ENCODE results near the gene SLX4. TPM values are rescaled to one million over a fixed set of nuclear protein-coding genes. Genes with fewer than 3 reads are reported as not detected.

Gene SLX4
- total and polyA plus RNA-seq, 9 of the 15 experiments (the other 6 are each of a cell fraction or from before 2014, with no cell fraction given), result 0.29 to 7.9 (median 3.8) TPM

DNA sequence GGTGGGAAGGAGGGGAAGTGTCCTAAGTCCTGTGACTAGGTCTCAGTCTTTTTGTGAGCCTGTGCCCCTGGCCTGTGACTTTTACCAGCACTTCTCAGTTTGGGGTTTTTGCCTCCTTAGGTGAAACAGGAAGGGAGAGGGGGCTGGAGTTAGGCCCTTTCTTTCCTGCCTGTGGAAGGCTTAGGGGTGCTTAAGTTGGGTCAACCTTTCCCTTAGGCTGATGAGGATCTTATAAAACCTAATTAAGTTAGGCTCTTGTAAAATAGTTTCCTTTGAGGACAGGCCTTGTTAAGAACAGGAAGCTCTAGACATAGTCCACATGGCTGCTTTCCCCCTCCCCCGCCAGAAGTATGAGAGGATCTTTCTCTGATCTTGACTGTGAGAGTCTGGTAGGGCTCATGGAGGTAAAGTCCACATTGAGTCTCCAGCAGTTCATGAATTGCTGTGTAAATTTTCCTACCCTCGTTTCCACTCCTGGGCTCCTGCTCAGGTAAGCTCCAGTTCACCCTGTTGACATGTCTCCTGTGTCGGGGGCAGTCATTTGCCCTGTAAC, 26.0 kb upstream of the SLX4 start (continued):
- TF ChIP-seq, protein P1, sequence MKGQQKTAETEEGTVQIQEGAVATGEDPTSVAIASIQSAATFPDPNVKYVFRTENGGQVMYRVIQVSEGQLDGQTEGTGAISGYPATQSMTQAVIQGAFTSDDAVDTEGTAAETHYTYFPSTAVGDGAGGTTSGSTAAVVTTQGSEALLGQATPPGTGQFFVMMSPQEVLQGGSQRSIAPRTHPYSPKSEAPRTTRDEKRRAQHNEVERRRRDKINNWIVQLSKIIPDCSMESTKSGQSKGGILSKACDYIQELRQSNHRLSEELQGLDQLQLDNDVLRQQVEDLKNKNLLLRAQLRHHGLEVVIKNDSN (CRISPR knock-in tag; IDR thresholded peaks at IDR 0.05), result no peak
- TF ChIP-seq LCOR (CRISPR knock-in tag; IDR thresholded peaks at IDR 0.05), result no peak
- TF ChIP-seq SETDB1 (IDR thresholded peaks at IDR 0.05; ENCODE audit: low read length), result no peak
- TF ChIP-seq, protein P2, sequence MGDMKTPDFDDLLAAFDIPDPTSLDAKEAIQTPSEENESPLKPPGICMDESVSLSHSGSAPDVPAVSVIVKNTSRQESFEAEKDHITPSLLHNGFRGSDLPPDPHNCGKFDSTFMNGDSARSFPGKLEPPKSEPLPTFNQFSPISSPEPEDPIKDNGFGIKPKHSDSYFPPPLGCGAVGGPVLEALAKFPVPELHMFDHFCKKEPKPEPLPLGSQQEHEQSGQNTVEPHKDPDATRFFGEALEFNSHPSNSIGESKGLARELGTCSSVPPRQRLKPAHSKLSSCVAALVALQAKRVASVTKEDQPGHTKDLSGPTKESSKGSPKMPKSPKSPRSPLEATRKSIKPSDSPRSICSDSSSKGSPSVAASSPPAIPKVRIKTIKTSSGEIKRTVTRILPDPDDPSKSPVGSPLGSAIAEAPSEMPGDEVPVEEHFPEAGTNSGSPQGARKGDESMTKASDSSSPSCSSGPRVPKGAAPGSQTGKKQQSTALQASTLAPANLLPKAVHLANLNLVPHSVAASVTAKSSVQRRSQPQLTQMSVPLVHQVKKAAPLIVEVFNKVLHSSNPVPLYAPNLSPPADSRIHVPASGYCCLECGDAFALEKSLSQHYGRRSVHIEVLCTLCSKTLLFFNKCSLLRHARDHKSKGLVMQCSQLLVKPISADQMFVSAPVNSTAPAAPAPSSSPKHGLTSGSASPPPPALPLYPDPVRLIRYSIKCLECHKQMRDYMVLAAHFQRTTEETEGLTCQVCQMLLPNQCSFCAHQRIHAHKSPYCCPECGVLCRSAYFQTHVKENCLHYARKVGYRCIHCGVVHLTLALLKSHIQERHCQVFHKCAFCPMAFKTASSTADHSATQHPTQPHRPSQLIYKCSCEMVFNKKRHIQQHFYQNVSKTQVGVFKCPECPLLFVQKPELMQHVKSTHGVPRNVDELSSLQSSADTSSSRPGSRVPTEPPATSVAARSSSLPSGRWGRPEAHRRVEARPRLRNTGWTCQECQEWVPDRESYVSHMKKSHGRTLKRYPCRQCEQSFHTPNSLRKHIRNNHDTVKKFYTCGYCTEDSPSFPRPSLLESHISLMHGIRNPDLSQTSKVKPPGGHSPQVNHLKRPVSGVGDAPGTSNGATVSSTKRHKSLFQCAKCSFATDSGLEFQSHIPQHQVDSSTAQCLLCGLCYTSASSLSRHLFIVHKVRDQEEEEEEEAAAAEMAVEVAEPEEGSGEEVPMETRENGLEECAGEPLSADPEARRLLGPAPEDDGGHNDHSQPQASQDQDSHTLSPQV (IDR thresholded peaks at IDR 0.05), result peak; percentile 71
- no peak for TF ChIP-seq DMBX1 (CRISPR knock-in tag; IDR thresholded peaks at IDR 0.05; ENCODE audit: borderline replicate concordance)
- TF ChIP-seq, protein P3, sequence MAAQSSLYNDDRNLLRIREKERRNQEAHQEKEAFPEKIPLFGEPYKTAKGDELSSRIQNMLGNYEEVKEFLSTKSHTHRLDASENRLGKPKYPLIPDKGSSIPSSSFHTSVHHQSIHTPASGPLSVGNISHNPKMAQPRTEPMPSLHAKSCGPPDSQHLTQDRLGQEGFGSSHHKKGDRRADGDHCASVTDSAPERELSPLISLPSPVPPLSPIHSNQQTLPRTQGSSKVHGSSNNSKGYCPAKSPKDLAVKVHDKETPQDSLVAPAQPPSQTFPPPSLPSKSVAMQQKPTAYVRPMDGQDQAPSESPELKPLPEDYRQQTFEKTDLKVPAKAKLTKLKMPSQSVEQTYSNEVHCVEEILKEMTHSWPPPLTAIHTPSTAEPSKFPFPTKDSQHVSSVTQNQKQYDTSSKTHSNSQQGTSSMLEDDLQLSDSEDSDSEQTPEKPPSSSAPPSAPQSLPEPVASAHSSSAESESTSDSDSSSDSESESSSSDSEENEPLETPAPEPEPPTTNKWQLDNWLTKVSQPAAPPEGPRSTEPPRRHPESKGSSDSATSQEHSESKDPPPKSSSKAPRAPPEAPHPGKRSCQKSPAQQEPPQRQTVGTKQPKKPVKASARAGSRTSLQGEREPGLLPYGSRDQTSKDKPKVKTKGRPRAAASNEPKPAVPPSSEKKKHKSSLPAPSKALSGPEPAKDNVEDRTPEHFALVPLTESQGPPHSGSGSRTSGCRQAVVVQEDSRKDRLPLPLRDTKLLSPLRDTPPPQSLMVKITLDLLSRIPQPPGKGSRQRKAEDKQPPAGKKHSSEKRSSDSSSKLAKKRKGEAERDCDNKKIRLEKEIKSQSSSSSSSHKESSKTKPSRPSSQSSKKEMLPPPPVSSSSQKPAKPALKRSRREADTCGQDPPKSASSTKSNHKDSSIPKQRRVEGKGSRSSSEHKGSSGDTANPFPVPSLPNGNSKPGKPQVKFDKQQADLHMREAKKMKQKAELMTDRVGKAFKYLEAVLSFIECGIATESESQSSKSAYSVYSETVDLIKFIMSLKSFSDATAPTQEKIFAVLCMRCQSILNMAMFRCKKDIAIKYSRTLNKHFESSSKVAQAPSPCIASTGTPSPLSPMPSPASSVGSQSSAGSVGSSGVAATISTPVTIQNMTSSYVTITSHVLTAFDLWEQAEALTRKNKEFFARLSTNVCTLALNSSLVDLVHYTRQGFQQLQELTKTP (IDR thresholded peaks at IDR 0.05; ENCODE audit: low read depth in 1 of 2, partially characterized antibody in 2 of 2), result no peak
- TF ChIP-seq ZNF316 (IDR thresholded peaks at IDR 0.05), result no peak
- TF ChIP-seq, protein P4, sequence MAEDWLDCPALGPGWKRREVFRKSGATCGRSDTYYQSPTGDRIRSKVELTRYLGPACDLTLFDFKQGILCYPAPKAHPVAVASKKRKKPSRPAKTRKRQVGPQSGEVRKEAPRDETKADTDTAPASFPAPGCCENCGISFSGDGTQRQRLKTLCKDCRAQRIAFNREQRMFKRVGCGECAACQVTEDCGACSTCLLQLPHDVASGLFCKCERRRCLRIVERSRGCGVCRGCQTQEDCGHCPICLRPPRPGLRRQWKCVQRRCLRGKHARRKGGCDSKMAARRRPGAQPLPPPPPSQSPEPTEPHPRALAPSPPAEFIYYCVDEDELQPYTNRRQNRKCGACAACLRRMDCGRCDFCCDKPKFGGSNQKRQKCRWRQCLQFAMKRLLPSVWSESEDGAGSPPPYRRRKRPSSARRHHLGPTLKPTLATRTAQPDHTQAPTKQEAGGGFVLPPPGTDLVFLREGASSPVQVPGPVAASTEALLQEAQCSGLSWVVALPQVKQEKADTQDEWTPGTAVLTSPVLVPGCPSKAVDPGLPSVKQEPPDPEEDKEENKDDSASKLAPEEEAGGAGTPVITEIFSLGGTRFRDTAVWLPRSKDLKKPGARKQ (CRISPR knock-in tag; IDR thresholded peaks at IDR 0.05), result no peak
- TF ChIP-seq ZNF644 (tag; IDR thresholded peaks at IDR 0.05; ENCODE audit: low read depth), result no peak
- TF ChIP-seq SMC3 (conservative IDR thresholded peaks at IDR 0.05; ENCODE audit: insufficient read depth, low read depth, low read length), result no peak
- TF ChIP-seq ZNF311 (CRISPR knock-in tag; IDR thresholded peaks at IDR 0.05), result 0 out of 2 replicates have a peak, but pooled peaks have one; percentile 9
- no peak for TF ChIP-seq SRSF1 (IDR thresholded peaks at IDR 0.05; ENCODE audit: low read depth, low read length)
- TF ChIP-seq ETS2 (tag; IDR thresholded peaks at IDR 0.05; ENCODE audit: borderline replicate concordance, poor library complexity, severe bottlenecking), result no peak
- no peak for TF ChIP-seq KAT8 (IDR thresholded peaks at IDR 0.05; ENCODE audit: low read depth)
- no peak for TF ChIP-seq SRSF7 (optimal IDR thresholded peaks at IDR 0.05; ENCODE audit: low read depth, low read length)
- TF ChIP-seq SP2 (IDR thresholded peaks at IDR 0.05; ENCODE audit: extremely low read depth, low read depth, low read length, poor library complexity, severe bottlenecking), result no peak
- TF ChIP-seq KAT7 (CRISPR knock-in tag; IDR thresholded peaks at IDR 0.05; ENCODE audit: borderline replicate concordance), result no peak
- no peak for TF ChIP-seq MTA1 (IDR thresholded peaks at IDR 0.05; ENCODE audit: borderline replicate concordance)
